HG03139 (cell line): ENCODE measurements around the gene SLC24A3.

Experiments
- ATAC-seq: cut with Tn5 transposase; IDR thresholded peaks from one replicate; pipeline ENCODE4 v1.9.1; 2021; ENCODE audit not compliant: unreplicated experiment

Gene SLC24A3

DNA sequence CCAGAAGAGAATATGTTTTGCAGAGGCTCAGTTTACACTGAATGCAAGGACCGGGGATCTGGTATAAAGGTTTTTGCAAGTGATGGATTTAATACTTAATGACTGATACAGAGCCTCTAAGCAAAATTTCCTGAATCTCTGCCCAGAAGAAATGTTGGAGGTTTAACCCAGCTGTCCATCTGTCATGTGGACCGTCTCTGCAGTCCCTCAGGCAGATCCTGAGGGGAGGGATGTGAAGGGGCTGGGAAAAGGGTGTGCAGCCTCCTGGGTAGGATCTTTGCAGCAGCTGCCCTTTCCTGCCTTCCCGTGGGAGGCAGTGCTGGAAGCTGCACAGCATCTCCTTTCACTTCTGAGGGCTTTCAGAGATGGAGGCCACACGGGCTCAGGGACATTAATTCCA lies 207.0 kb downstream of the SLC24A3 start:
- no peak for ATAC-seq

DNA sequence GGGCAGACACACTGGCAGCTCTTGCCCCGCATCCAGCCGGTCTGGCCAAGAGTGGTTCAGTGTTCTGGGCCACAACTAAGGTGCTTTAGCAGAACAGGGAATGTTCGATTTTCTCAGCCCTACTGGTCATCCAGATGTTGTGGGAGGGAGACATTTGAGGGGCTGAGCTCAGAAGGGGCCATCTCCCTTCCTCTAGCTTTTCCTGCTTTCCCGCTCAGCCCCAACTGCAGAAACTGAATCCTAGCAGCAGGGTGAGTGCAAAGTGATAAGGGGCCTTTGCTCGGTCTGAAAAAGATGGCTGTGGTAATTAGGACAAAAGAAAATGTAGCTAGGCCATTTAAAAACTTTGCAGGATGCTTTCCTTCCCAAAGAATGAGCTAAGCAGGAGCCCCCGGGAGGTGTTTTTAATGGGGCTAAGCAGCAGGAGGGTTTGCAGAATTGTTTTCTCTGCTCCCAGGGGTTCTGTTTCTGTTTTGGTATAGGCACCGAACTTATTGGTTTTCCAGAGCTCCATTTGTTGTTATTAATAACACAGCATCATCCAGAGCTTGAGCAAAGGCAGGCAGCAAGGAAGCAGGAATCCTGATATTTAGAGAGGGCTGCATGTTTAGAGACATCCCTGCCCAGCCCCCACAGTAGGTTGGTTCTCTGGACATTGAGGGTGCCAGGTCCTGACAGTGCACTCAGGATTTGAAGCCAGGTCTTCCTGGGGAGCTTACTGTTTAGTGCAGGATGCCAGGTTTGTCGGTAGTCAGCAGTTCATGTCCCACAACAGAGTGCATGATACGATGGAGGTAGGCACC lies 210.9 kb downstream of the SLC24A3 start:
- no peak for ATAC-seq

DNA sequence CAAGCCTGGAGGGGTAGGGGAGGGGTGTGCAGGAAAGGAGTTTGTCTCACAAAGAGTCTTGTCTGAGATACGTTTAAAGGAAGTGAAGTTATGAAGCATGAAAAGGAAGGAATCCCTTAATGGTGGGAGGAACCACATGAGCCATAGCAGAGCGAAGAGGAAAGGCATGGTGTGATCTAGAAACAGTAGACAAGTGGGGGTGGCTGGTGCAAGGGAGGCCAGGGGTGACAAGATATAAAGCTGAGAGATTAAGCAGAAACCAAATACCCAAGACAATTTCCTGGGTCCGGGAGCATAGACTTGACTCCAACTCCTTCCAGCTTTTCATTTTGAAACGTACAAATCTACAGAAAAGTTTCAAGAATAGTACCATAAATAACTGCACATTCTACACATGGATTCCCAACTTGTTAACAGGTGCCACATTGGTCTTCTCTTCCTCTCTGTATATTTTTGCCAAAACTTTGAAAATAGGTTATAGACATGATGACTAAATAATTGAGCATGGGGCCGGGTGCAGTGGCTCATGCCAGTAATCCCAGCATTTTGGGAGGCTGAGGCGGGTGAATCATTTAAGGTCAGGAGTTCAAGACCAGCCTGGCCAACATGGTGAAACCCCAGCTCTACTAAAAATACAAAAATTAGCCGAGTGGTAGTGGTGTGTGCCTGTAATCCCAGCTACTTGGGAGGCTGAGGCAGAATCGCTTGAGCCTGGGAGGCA lies 211.6 kb downstream of the SLC24A3 start:
- no peak for ATAC-seq

DNA sequence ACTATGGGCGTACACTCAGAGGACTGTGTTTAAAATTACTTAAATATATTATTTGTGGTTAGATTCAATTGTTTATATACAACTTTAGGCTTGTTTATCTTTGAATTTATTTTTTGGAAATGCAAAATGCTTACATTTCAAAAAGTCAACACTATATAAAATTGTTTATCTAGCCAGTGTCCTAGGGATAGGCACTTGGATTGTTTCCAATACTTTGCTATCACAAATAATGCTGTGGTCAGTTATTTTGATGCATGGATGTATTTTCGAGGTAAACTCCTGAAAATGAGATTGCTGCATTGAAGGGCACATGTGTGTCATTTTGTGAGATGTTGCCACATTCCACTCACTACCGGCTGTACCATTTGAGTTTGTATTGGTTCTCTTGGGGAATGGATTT lies 213.9 kb downstream of the SLC24A3 start:
- ATAC-seq = no peak

DNA sequence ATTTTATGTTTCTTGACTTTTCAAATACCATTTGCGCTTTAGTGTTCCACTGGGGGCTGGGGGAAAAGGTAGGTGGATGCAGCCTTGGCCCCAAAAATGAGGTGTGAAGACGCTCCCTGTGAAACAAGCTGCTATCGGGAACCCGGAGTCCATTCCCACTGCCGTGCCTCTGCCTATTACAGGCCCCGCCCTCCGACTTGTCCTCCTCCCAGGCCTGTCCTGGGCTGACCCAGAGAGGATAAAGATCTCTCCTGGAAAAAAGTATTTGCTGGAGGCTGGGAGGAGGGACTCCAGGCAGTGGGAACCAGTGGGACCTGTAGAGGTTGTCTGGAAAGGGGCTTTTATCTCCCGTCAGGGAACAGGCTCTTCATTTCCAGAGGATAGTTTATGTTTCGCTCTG lies 215.0 kb downstream of the SLC24A3 start:
- ATAC-seq = no peak

DNA sequence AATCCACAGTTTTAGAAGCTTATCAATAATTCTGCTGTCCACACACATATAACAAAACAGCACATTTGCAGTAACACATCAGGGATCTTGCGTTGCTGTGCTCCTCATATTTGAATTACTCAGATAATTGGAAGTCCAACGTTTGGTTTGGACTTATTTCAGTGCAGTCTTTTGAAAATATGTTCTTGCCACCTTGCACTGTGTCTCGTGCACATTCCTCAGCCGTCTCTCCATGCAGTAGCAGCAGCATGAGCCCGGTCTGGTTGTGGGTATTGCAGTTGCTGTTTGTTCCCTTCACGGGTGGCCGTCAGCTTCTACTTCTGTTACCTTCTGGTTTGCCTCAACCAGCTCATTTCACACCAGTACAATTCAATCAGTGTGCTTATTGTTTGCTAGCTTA lies 215.5 kb downstream of the SLC24A3 start:
- ATAC-seq = no peak

DNA sequence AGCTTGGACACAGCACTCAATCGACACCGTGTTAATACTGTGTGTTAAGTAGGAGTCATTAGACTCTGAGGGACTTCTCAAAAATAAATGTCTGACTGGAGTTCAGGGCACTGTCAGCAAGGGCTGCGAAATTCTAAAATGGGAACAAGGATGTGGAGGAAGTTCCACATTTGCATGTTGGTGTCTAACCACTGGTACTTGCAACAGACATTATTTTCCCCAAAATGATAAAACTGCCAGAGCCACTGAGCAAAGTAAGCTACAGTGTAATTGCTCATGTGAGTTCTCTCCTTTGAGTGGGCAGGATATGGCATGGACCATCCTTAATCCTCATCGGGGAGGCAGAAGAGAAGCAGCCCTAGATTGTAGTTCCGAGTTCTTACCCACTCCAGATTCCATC lies 215.9 kb downstream of the SLC24A3 start:
- ATAC-seq = no peak

DNA sequence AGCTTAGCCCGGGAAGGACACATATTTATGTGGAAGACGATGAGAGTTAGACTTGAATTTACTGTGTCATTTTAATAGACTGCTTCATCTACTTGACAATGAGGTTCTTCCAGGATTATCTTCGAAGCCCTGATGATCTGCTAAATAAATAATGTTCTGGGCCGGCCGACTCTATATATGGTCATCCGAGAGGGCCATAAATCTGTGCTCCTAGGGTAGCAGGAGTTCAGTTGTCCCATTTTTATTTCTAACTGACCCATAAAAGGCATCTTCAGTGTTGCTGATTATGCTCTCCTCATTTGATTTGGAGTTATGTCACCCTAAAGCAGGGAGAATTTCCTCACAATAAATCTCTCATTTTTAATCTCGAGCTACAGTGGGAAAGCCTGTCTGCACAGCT lies 217.1 kb downstream of the SLC24A3 start:
- no peak for ATAC-seq

DNA sequence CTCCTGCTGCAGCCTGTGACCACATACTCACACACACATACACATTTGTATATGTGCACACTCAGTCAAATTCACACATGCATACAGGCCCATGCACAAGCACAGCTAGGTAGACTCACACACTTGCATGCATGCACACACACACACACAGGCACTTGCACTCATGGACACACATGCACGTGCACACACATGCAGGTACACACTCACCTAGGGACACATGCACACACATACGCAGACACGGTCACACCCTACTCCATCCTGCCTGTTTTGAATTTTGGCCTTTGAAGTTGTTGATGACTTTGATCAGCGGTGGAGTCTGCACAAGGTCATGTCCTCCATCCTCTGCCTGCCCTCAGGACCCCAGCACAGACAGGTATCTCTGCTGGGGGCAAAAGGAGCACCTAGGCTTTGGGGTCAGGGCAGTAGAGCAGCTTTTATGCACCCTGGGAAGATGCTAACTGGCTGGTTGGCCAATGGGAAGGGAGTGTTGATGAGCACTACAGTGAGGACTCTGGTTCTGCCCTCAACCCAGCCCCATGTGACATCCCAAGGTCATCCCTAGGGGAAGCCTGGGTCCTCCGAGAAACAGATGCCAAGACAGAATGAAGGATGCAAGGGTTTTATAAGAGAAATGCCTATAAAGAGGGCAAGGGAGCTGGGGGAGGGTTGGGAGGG lies 218.3 kb downstream of the SLC24A3 start:
- no peak for ATAC-seq

DNA sequence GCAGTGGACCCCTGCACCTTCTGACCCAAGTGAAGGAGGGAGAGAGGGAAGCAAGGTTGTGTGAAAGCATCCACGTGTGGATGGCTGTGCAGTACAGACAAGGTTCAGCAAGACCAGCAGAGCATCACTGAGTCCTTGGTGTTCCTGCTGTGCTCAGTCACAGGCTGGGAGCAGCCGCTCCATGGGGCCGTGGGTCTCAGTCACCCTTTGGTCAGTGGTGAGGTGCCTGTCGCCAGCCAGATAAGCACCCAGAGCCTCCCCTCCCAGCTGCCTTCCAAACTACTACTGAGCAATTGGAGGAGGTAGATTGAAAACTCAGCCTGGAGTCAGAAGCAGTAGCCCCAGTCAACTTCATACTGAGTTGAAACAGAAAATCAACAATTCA lies 218.9 kb downstream of the SLC24A3 start:
- no peak for ATAC-seq

DNA sequence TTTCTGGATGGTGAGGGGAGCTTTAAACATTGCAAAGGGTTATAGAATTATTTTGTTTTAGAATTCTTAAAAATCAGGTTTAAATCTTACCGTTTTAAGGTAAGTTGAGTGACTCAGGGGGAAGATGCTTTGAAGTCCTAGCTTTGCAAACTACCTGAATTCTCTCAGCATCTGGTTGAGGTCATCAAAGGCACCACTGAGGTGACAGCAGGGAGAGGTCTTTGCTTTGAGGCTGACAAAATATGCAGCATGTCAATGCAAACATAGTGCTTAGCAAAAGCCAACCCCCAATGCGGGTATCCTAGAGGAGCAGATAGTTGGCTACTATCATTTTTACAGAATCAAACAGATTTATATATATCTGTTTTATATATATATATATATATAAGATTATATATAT lies 219.5 kb downstream of the SLC24A3 start:
- no peak for ATAC-seq

DNA sequence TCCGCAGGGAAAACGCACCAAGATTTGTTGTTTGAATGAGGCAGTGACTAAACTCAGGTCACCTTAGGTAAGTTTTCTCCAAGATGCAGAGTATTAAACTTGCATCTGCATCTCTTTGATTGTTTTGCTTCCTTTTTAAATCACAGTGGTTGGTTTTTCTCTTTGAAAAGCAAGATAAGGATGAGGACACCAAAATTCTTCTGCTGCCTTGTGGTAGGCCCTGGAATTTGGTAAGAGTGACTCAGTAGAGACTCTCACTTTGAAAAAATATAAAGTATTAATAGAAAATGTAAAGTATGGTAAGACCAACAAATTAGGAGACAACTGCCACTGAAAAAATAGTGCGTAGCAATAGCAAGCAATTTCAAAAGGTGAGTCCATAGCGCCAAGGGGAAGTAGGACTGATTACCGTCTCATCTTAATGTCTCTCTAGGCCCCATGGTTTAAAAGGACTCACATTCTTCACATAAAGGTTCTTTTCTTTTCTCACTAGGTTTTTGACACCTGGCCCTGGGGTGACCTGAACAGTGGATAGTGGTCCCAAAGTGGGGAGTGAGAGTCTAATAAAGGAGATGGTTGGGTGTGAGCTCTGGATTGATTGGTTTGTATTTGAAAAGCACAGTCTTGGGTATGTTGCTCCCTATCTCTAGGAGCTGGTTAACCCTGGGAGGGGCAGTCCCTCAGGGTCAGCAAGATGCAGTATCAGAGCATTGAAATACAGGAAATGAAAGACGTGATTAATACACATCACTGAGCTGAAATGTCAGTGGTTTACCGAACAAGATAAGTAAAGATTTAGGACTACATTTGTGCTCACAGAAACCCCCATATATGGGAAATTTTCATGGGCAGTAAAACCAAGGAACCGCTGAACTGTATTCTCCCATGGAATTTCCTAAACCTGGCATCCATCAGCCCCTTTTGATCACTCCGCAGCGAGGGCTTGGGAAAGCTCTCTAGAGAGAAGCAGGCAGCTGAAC lies 221.2 kb downstream of the SLC24A3 start:
- ATAC-seq = no peak

DNA sequence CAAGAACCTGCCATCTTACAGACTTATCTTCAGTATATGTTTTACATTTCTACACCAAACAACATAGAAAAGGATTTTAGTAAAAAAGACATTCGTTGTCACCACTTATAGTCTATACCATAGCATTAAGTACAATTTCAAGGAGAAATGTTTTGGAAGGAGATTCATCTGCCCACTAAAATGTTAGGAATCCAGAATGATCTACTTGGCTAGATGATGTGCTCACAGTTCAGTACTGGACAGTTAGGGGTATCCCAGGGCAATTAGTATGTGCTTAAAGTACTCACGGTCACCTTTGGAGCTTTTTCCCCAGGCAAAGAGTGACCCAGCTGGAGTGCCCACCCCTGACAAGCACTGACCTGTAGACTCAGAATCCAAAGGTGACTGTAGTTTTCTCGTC lies 222.9 kb downstream of the SLC24A3 start:
- no peak for ATAC-seq

DNA sequence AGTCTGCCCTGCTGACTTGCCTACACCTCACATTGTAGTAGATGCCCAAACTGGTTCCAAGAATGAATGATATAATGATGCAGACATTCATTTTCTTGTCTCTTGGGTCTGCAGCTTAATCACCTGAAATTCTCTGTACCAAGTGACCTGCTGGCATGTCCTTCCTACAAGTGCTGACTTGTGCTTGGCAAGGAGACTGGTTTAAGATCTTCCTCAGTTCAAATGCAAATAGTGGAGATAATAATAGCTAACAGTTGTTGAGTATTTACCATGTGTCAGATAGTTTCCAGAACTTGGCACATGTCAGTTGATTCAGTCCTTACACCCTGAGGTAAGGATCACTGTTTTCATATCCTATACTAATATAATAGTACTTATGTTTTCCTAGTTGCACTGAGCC lies 223.4 kb downstream of the SLC24A3 start:
- ATAC-seq = no peak

DNA sequence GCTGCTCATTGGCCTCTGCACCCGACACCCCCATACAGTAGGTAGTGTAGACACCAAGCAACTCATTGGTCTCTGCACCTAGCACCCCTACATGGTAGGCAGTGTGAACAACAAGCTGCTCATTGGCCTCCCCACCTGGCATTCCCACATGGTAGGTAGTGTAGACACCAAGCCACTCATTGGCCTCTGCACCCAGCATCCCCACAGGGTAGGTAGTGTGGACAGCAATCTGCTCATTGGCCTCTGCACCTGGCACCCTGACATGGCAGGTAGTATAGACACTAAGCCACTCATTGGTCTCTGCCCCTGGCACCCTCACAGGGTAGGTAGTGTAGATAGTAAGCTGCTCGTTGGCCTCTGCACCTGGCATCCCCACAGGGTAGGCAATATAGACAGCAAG lies 226.0 kb downstream of the SLC24A3 start:
- ATAC-seq = no peak

DNA sequence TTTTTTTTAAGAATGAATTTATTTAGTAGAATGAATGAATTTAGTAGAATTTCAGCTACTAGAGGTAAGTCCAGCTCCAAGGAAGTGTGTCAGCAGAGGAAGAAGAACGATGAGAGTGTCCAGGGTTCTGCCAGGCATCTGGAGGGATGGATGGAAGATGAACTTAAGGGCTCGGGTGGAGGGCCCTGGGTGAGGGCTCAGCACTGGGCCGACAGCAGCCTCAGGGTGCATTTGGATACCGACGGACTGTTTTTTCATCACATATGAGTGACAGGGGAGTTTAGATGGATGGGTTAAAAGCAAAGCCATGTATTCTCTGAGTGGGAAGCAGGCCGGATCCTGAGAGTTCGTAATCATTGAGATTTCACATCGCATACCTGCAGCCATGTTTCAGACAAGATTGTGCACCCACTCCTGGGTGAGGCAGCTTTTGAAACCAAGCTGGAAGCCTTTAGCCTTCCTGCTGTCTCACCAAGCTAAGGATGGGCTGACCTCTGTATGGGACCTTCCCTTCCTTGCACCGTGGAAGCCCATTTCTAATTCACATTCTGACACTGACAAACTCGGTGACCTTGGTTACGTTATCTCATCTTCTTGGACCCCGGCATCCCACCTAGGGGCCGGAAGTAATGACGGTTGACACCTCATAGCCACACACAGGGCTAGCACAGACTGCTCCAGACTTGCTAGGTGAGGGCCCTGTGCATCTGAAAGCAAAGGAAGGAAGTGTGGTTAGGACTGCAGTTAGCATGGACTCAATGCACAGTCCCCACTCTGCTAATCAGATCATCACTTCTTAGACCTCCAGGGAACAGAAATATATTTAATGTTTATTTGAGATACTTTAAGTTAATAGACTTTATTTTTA lies 228.5 kb downstream of the SLC24A3 start:
- no peak for ATAC-seq

DNA sequence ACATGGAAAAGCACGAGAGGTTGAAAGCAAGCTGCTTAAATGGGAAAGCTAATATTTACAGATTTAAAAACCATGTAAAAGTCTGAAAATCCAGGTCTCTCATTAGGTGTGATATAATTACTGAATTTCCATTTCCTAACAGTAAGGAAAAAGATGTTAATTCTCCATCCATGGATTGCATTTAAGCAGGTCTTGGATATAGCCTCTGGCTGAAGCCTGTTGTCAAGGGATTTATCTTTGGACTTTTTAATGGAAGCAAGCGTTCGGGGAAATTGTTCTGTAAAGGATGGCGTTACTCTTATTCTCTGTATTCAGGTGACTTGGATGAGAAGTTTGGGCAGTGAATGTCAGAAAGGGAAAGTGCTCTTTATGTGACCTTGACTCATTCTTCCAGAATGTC lies 233.8 kb downstream of the SLC24A3 start:
- ATAC-seq = no peak

DNA sequence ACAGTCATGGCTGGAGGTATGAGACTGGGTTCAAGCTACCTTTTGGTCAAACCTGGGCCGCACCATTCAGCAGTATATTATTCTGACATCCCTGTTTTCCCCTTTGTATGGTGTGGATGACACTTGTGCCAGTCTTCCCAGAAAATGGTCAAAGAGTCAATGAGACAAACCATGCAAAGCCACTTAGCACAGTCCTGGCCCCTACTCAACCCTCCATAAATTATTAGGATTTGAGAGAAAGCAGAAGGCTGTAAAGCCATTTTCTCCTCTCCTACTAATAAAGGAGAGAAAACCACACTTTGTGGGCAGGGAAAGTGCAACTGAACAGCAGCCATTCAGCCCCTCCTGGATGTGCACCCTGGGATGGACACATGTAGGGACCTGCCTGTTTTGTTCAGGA lies 236.2 kb downstream of the SLC24A3 start:
- no peak for ATAC-seq

DNA sequence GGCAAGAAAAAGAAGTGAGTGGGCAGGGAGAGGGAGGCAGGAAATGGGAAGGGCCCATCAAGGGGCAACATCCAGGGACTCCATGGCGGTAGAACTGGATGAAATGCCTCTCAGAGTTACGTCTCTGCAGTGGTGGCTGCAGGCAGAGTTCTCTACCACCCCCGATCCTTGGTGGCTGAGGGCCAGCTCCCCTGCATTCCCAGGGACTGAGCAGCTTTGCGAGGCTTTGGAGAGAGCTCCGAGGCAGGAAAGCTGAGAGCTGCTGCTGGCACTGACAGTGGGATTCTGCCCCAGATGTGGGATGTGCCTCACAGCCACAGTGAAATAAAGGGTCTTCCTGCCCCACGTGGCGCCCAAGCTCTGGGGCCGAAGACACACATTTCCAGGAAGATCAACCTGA lies 236.6 kb downstream of the SLC24A3 start:
- ATAC-seq = no peak
